GM12865 (cell line): Measurements from ENCODE around the gene LMAN1L.
A peak's percentile ranks its signal among the peaks of the same experiment; 100 is the strongest.

Experiments
- DNase-seq: peaks from one replicate; pipeline ENCODE4 v3.0.0; 2010; ENCODE audit warnings: low read depth
- H3K4me3 ChIP-seq: 2 replicates; pipeline ENCODE4 v1.5.1; 2011; ENCODE audit warnings: mild to moderate bottlenecking, low read depth, low read length, control low read depth
- CTCF ChIP-seq: IDR thresholded peaks from 2 replicates; pipeline ENCODE4 v1.5.1; 2011; ENCODE audit warnings: low read length, control low read depth, low read depth, inconsistent platforms; ENCODE audit not compliant: insufficient read depth; ENCODE audit errors: missing control alignments

Gene LMAN1L

GRCh38 chr15:74809242-74809641 is 3.4 kb upstream of the LMAN1L start:
- no peak for TF ChIP-seq CTCF
- no peak for DNase-seq
- H3K4me3 ChIP-seq: no peak overlapping the region

- no peak for DNase-seq
- TF ChIP-seq CTCF: no peak
- H3K4me3 ChIP-seq: no peak overlapping the region
These were observed 2.7 kb upstream of the LMAN1L start for GRCh38 chr15:74809956-74810355.

GRCh38 chr15:74815121-74815934 is 2.7 kb downstream of the LMAN1L start:
- H3K4me3 ChIP-seq: no peak overlapping the region
- no peak for TF ChIP-seq CTCF
- no peak for DNase-seq

GRCh38 chr15:74815961-74816360 is 3.3 kb downstream of the LMAN1L start:
- DNase-seq: no peak
- TF ChIP-seq CTCF: no peak
- no peak overlapping the region for H3K4me3 ChIP-seq

GRCh38 chr15:74816624-74817369 is 4.2 kb downstream of the LMAN1L start:
- no peak for TF ChIP-seq CTCF
- no peak overlapping the region for H3K4me3 ChIP-seq
- no peak for DNase-seq

GRCh38 chr15:74817370-74817737 is 4.7 kb downstream of the LMAN1L start:
- DNase-seq: peak; percentile 50
- no peak overlapping the region for H3K4me3 ChIP-seq
- peak; percentile 45 for TF ChIP-seq CTCF

- DNase-seq: no peak
- TF ChIP-seq CTCF: no peak
- no peak overlapping the region for H3K4me3 ChIP-seq
These were observed 7.4 kb downstream of the LMAN1L start for GRCh38 chr15:74820056-74820455.
